Body of pancreas (tissue), 4 donors: ENCODE data around the gene GALNTL6. TPM values are rescaled to one million over a fixed set of nuclear protein-coding genes. Genes with fewer than 3 reads are reported as not detected.

ENCODE experiments used
- ATAC-seq: fragments of 150-250 bp; one replicate; pipeline ENCODE4 v1.9.1; 2016
- DNase-seq, 4 donors: peaks; one replicate each; pipeline ENCODE4 v3.0.0-alpha.2; 2019
- H3K27ac ChIP-seq, 4 donors: fragments of 200-600 bp; sonication (generic); 1 replicate in 3 of 4; 2 replicates in 1 of 4; pipeline versions ENCODE4 v1.5.1 to v1.6.1; 2016 to 2019; ENCODE audit warnings: mild to moderate bottlenecking in 1 of 4, mixed read lengths in 1 of 4, moderate library complexity in 1 of 4
- H3K27me3 ChIP-seq, 2 donors: fragments of 200-600 bp; sonication (generic); one replicate each; pipeline ENCODE4 v1.6.0; 2016; ENCODE audit warnings: mild to moderate bottlenecking in 1 of 2
- H3K36me3 ChIP-seq, 2 donors: fragments of 200-600 bp; sonication (generic); replicated peaks in 1 of 2; 2 replicates each; pipeline ENCODE4 v1.5.1; 2016; ENCODE audit warnings: low read depth in 2 of 2; ENCODE audit not compliant: insufficient read depth in 1 of 2
- H3K4me1 ChIP-seq: fragments of 200-600 bp; sonication (generic); one replicate; pipeline ENCODE4 v1.6.0; 2016
- H3K4me3 ChIP-seq, 2 donors: fragments of 200-600 bp; sonication (generic); 1 replicate in 1 of 2; 2 replicates in 1 of 2; pipeline ENCODE4 v1.5.1; 2016 to 2019
- H3K9me3 ChIP-seq, 3 donors: fragments of 200-600 bp; sonication (generic); 1 replicate in 2 of 3; 2 replicates in 1 of 3; pipeline ENCODE4 v1.5.1; 2016
- CTCF ChIP-seq, 7 experiments: fragments of 450-650 bp in 4 of 7; fragments of 200-600 bp in 3 of 7; sonication (generic) in 3 of 7; IDR thresholded peaks; one replicate each; pipeline ENCODE4 v1.5.1; 2016 to 2019; ENCODE audit warnings: antibody characterized with exemption in 7 of 7
- POLR2A ChIP-seq, 3 donors: fragments of 450-650 bp; IDR thresholded peaks; one replicate each; pipeline ENCODE4 v1.6.1; 2016; ENCODE audit warnings: antibody characterized with exemption in 3 of 3, mild to moderate bottlenecking in 2 of 3
- WGBS, 2 donors: methylation state at CpG; one replicate each; pipeline ENCODE4 v1.1.5; 2017; 5-methylcytosine and 5-hydroxymethylcytosine counted together
- intact Hi-C: fragments of 100-400 bp; cut with DNase I; formaldehyde crosslinking; loops from one replicate; pipeline ENCODE4 v1.15.1; 2023
- total RNA-seq, 2 donors: library from RNA; depleted of rRNA; stranded (reverse); fragments of >200 nt; gene quantifications; one replicate each; pipeline ENCODE4 v1.1.0, GENCODE V29; 2016

The GALNTL6 gene
- total RNA-seq, 2 donors from 2014 or later = 0.26 TPM; not detected in 1

GRCh38 chr4:172253409-172253808 is 440.2 kb downstream of the GALNTL6 start:
- Histone ChIP-seq H3K9me3 (no peaks in the 10 kb centered on the region), H3K4me1 (no peaks in the 10 kb centered on the region), H3K27me3 (no peaks in the 10 kb centered on the region), H3K36me3 (no peaks in the 10 kb centered on the region), H3K27ac (no peak overlapping the region), H3K4me3 (no peak overlapping the region)
- WGBS, 2 donors = 26 to 35% methylated on average over 1 of the region's 1 CpG
- intact Hi-C loops = no loop called here
- no peak for DNase-seq
- no peak for TF ChIP-seq CTCF (IDR thresholded peaks at IDR 0.05)
- no peak for TF ChIP-seq POLR2A (IDR thresholded peaks at IDR 0.05)
- ATAC-seq = no peak

- H3K27ac ChIP-seq = no peak overlapping the region
- ATAC-seq = no peak
- TF ChIP-seq CTCF (IDR thresholded peaks at IDR 0.05) (no peak), POLR2A (IDR thresholded peaks at IDR 0.05) (no peak)
- H3K4me1 ChIP-seq = no peaks in the 10 kb centered on the region
- intact Hi-C loops = no loop called here
- 57 to 60% methylated on average over 1 of the region's 1 CpG for WGBS, 2 donors
- no peaks in the 10 kb centered on the region for H3K36me3 ChIP-seq
- H3K27me3 ChIP-seq = no peaks in the 10 kb centered on the region
- H3K9me3 ChIP-seq = no peaks in the 10 kb centered on the region
- no peak for DNase-seq
- no peak overlapping the region for H3K4me3 ChIP-seq
These were observed 443.6 kb downstream of the GALNTL6 start for GRCh38 chr4:172256820-172257219.

- ATAC-seq (no peak), DNase-seq (no peak)
- intact Hi-C loops = no loop called here
- Histone ChIP-seq H3K27ac (no peak overlapping the region), H3K4me1 (no peaks in the 10 kb centered on the region), H3K9me3 (no peaks in the 10 kb centered on the region), H3K4me3 (no peak overlapping the region), H3K36me3 (no peaks in the 10 kb centered on the region), H3K27me3 (no peaks in the 10 kb centered on the region)
- TF ChIP-seq CTCF (IDR thresholded peaks at IDR 0.05) (no peak), POLR2A (IDR thresholded peaks at IDR 0.05) (no peak)
- WGBS, 2 donors = 3 to 33% methylated on average over 2 of the region's 2 CpGs
These were observed 457.2 kb downstream of the GALNTL6 start for GRCh38 chr4:172270397-172270796.

- ATAC-seq (no peak), DNase-seq (no peak)
- TF ChIP-seq CTCF (IDR thresholded peaks at IDR 0.05) (no peak), POLR2A (IDR thresholded peaks at IDR 0.05) (no peak)
- no peaks in the 10 kb centered on the region for H3K9me3 ChIP-seq
- no peak overlapping the region for H3K4me3 ChIP-seq
- no peak overlapping the region for H3K27ac ChIP-seq
- no peaks in the 10 kb centered on the region for H3K4me1 ChIP-seq
- no peaks in the 10 kb centered on the region for H3K27me3 ChIP-seq
- intact Hi-C loops = no loop called here
- no peaks in the 10 kb centered on the region for H3K36me3 ChIP-seq
These were observed 473.9 kb downstream of the GALNTL6 start for GRCh38 chr4:172287117-172287516.

GRCh38 chr4:172305698-172306097 is 492.5 kb downstream of the GALNTL6 start:
- ATAC-seq (no peak), DNase-seq (no peak)
- TF ChIP-seq CTCF (IDR thresholded peaks at IDR 0.05) (no peak), POLR2A (IDR thresholded peaks at IDR 0.05) (no peak)
- no peak overlapping the region for H3K4me3 ChIP-seq
- H3K27ac ChIP-seq = no peak overlapping the region
- 67 to 83% methylated on average over 1 of the region's 1 CpG for WGBS, 2 donors
- intact Hi-C loops = no loop called here
- no peaks in the 10 kb centered on the region for H3K36me3 ChIP-seq
- H3K27me3 ChIP-seq = no peaks in the 10 kb centered on the region
- no peaks in the 10 kb centered on the region for H3K9me3 ChIP-seq
- no peaks in the 10 kb centered on the region for H3K4me1 ChIP-seq
